Hepatocyte (in vitro differentiated cells): Measurements from ENCODE around the gene SCAF4. TPM values are rescaled to one million over a fixed set of nuclear protein-coding genes. Genes with fewer than 3 reads are reported as not detected.

Experiments
- DNase-seq: peaks from one replicate; pipeline ENCODE4 v3.0.0-alpha.2; 2016; ENCODE audit warnings: low spot score
- H2AFZ ChIP-seq: fragments of 200-600 bp; sonication (generic); 2 replicates; pipeline ENCODE4 v1.6.0; 2016; ENCODE audit warnings: antibody characterized with exemption, mild to moderate bottlenecking
- H3K27ac ChIP-seq: fragments of 200-600 bp; sonication (generic); 2 replicates; pipeline ENCODE4 v1.5.1; 2016; ENCODE audit warnings: mild to moderate bottlenecking
- H3K27me3 ChIP-seq: fragments of 200-600 bp; sonication (generic); 2 replicates; pipeline ENCODE4 v1.6.1; 2016
- H3K36me3 ChIP-seq: fragments of 200-600 bp; sonication (generic); replicated peaks from 2 replicates; pipeline ENCODE4 v1.5.1; 2016; ENCODE audit warnings: low read depth; ENCODE audit not compliant: insufficient read depth
- H3K4me1 ChIP-seq: fragments of 200-600 bp; sonication (generic); 2 replicates; pipeline ENCODE4 v1.5.1; 2016; ENCODE audit warnings: mild to moderate bottlenecking, moderate library complexity; ENCODE audit not compliant: insufficient read depth
- H3K4me2 ChIP-seq: fragments of 200-600 bp; sonication (generic); 2 replicates; pipeline ENCODE4 v1.6.0; 2016
- H3K4me3 ChIP-seq: fragments of 200-600 bp; sonication (generic); 2 replicates; pipeline ENCODE4 v1.5.1; 2016; ENCODE audit warnings: mild to moderate bottlenecking
- H3K79me2 ChIP-seq: fragments of 200-600 bp; sonication (generic); 2 replicates; pipeline ENCODE4 v1.6.0; 2017; ENCODE audit warnings: mild to moderate bottlenecking
- H3K9me2 ChIP-seq: fragments of 200-600 bp; sonication (generic); replicated peaks from 2 replicates; pipeline ENCODE4 v1.6.0; 2017; ENCODE audit warnings: mild to moderate bottlenecking; ENCODE audit not compliant: insufficient read depth
- H3K9me3 ChIP-seq: fragments of 200-600 bp; sonication (generic); 2 replicates; pipeline ENCODE4 v1.5.1; 2016; ENCODE audit warnings: low read depth, mild to moderate bottlenecking
- H4K20me1 ChIP-seq: fragments of 200-600 bp; sonication (generic); 2 replicates; pipeline ENCODE4 v1.6.0; 2016; ENCODE audit warnings: mild to moderate bottlenecking; ENCODE audit not compliant: insufficient read depth, poor library complexity, severe bottlenecking
- CTCF ChIP-seq: fragments of 200-600 bp; sonication (generic); IDR thresholded peaks from 2 replicates; pipeline ENCODE4 v1.5.1; 2016; ENCODE audit warnings: antibody characterized with exemption, mild to moderate bottlenecking; ENCODE audit not compliant: poor library complexity
- EZH2 ChIP-seq: fragments of 200-600 bp; sonication (generic); IDR thresholded peaks from 2 replicates; pipeline ENCODE4 v1.6.1; 2016; ENCODE audit warnings: antibody characterized with exemption, mild to moderate bottlenecking, borderline replicate concordance
- EZH2phosphoT487 ChIP-seq: fragments of 200-600 bp; sonication (generic); IDR thresholded peaks from one replicate; pipeline ENCODE4 v1.6.1; 2018; ENCODE audit warnings: antibody characterized with exemption, mild to moderate bottlenecking, low read depth, moderate library complexity; ENCODE audit not compliant: unreplicated experiment, severe bottlenecking
- WGBS: methylation state at CpG from one replicate; pipeline ENCODE4 v1.1.6; 2016; ENCODE audit warnings: low lambda C conversion rate; ENCODE audit errors: missing lambda C conversion rate; 5-methylcytosine and 5-hydroxymethylcytosine counted together
- polyA plus RNA-seq: library from polyadenylated mRNA; unstranded; fragments of >200 nt; fragmentation: Nextera tagmentation; extraction: Ambion mirVana; gene quantifications from 2 replicates; pipeline ENCODE4 v1.2.1, GENCODE V29; 2016
- total RNA-seq: library from RNA; depleted of rRNA; stranded (reverse); fragments of >200 nt; gene quantifications from 2 replicates; pipeline ENCODE4 v1.2.3, GENCODE V29; 2014

SCAF4 gene
- total and polyA plus RNA-seq, 2 experiments from 2014 or later = 18.7 to 33.1 TPM

- no peak for DNase-seq
- no peak for TF ChIP-seq EZH2phosphoT487
- no peak for TF ChIP-seq CTCF
- TF ChIP-seq EZH2 = no peak
- H3K4me3 ChIP-seq = no peak overlapping the region
- peaks cover 99% of the 10 kb centered on the region for H3K79me2 ChIP-seq
- H3K27me3 ChIP-seq = no peaks in the 10 kb centered on the region
- H3K9me2 ChIP-seq = no peaks in the 10 kb centered on the region
- H2AFZ ChIP-seq = no peak overlapping the region
- peaks cover 82% of the 10 kb centered on the region for H4K20me1 ChIP-seq
- 72% methylated on average over 3 of the region's 3 CpGs for WGBS
- H3K27ac ChIP-seq = no peak overlapping the region
- H3K9me3 ChIP-seq = no peaks in the 10 kb centered on the region
- peak overlapping the region; percentile 56 for H3K4me2 ChIP-seq
- H3K36me3 ChIP-seq = no peaks in the 10 kb centered on the region
- H3K4me1 ChIP-seq = peaks cover 7% of the 10 kb centered on the region
Observed at GRCh38 chr21:31706562-31706961, 25.4 kb downstream of the SCAF4 start.

- H3K4me2 ChIP-seq = no peak overlapping the region
- 98% methylated on average over 3 of the region's 3 CpGs for WGBS
- H3K36me3 ChIP-seq = no peaks in the 10 kb centered on the region
Observed at GRCh38 chr21:31700040-31700439, 31.9 kb downstream of the SCAF4 start.

GRCh38 chr21:31698461-31698860 is 33.5 kb downstream of the SCAF4 start:
- Histone ChIP-seq H3K4me3 (no peak overlapping the region), H2AFZ (no peak overlapping the region), H3K36me3 (no peaks in the 10 kb centered on the region), H3K79me2 (peaks cover 36% of the 10 kb centered on the region), H3K27me3 (no peaks in the 10 kb centered on the region), H3K4me1 (no peaks in the 10 kb centered on the region), H3K27ac (no peak overlapping the region), H4K20me1 (peaks cover 9% of the 10 kb centered on the region), H3K4me2 (no peak overlapping the region), H3K9me2 (no peaks in the 10 kb centered on the region), H3K9me3 (no peaks in the 10 kb centered on the region)
- TF ChIP-seq EZH2phosphoT487 = no peak
- no peak for TF ChIP-seq CTCF
- TF ChIP-seq EZH2 = no peak
- no peak for DNase-seq

More at GRCh38 chr21:31700040-31700439, 31.9 kb downstream of the SCAF4 start:
- TF ChIP-seq EZH2phosphoT487 (no peak), EZH2 (no peak), CTCF (no peak)
- DNase-seq = no peak
- no peaks in the 10 kb centered on the region for H3K27me3 ChIP-seq
- no peak overlapping the region for H3K27ac ChIP-seq
- no peaks in the 10 kb centered on the region for H3K4me1 ChIP-seq
- H4K20me1 ChIP-seq = peaks cover 19% of the 10 kb centered on the region
- H3K79me2 ChIP-seq = peaks cover 46% of the 10 kb centered on the region
- no peak overlapping the region for H2AFZ ChIP-seq
- H3K4me3 ChIP-seq = no peak overlapping the region
- no peaks in the 10 kb centered on the region for H3K9me3 ChIP-seq
- H3K9me2 ChIP-seq = no peaks in the 10 kb centered on the region

- 96% methylated on average over 6 of the region's 6 CpGs for WGBS
- H3K9me2 ChIP-seq = no peaks in the 10 kb centered on the region
- no peaks in the 10 kb centered on the region for H3K4me1 ChIP-seq
- no peak overlapping the region for H3K4me2 ChIP-seq
- H3K79me2 ChIP-seq = peaks cover 16% of the 10 kb centered on the region
- H3K36me3 ChIP-seq = no peaks in the 10 kb centered on the region
- no peak for TF ChIP-seq EZH2
- TF ChIP-seq EZH2phosphoT487 = no peak
- no peak for TF ChIP-seq CTCF
- H3K4me3 ChIP-seq = no peak overlapping the region
- H3K9me3 ChIP-seq = no peaks in the 10 kb centered on the region
- no peak overlapping the region for H2AFZ ChIP-seq
- H3K27me3 ChIP-seq = no peaks in the 10 kb centered on the region
- H3K27ac ChIP-seq = no peak overlapping the region
- no peak for DNase-seq
- peaks cover 4% of the 10 kb centered on the region for H4K20me1 ChIP-seq
Observed at GRCh38 chr21:31696424-31696823, 35.5 kb downstream of the SCAF4 start.
